Nephron (organoid): Measurements from ENCODE around the gene SEMA3E.

Source experiments
- H3K27ac Mint-ChIP-seq, 3 experiments: 2 replicates each; pipeline ENCODE4 v1.8.0; 2020; ENCODE audit warnings: mixed read lengths in 3 of 3, mild to moderate bottlenecking in 2 of 3, moderate library complexity in 1 of 3
- H3K27me3 Mint-ChIP-seq: 2 replicates; pipeline ENCODE4 v1.8.0; 2021; ENCODE audit warnings: low read depth, mild to moderate bottlenecking, moderate library complexity, mixed read lengths
- H3K36me3 Mint-ChIP-seq: 2 replicates; pipeline ENCODE4 v1.8.0; 2020; ENCODE audit warnings: low read depth, mixed read lengths
- H3K4me1 Mint-ChIP-seq: 2 replicates; pipeline ENCODE4 v1.8.0; 2020; ENCODE audit warnings: mixed read lengths
- H3K4me3 Mint-ChIP-seq, 3 experiments: 2 replicates each; pipeline ENCODE4 v1.8.0; 2020; ENCODE audit warnings: mild to moderate bottlenecking in 3 of 3, mixed read lengths in 3 of 3, moderate library complexity in 2 of 3
- H3K9me3 Mint-ChIP-seq: 2 replicates; pipeline ENCODE4 v1.8.0; 2020; ENCODE audit warnings: mixed read lengths
- CTCF ChIP-seq, 3 experiments: fragments of 200-600 bp; sonication (generic); IDR thresholded peaks; one replicate each; pipeline ENCODE4 v1.5.0; 2021; ENCODE audit warnings: antibody characterized with exemption in 3 of 3; ENCODE audit not compliant: unreplicated experiment in 3 of 3

SEMA3E gene

GRCh38 chr7:83629117-83629880 lies 19.6 kb downstream of the SEMA3E start:
- Mint-ChIP-seq H3K27ac (peak overlapping the region in 2 of 3 experiments; percentile 26 to 51), H3K9me3 (peaks cover 16% of the 10 kb centered on the region), H3K4me1 (peaks cover 9% of the 10 kb centered on the region), H3K27me3 (no peaks in the 10 kb centered on the region), H3K36me3 (peaks cover 6% of the 10 kb centered on the region), H3K4me3 (no peak overlapping the region)
- TF ChIP-seq CTCF (IDR thresholded peaks at IDR 0.05; ENCODE audit: unreplicated experiment in 3 of 3) = no peak

GRCh38 chr7:83617858-83618257 lies 31.1 kb downstream of the SEMA3E start:
- Mint-ChIP-seq H3K4me1 (no peaks in the 10 kb centered on the region), H3K27ac (no peak overlapping the region), H3K9me3 (no peaks in the 10 kb centered on the region), H3K27me3 (no peaks in the 10 kb centered on the region), H3K4me3 (no peak overlapping the region), H3K36me3 (no peaks in the 10 kb centered on the region)
- no peak for TF ChIP-seq CTCF (IDR thresholded peaks at IDR 0.05; ENCODE audit: unreplicated experiment in 3 of 3)

- Mint-ChIP-seq H3K9me3 (no peaks in the 10 kb centered on the region), H3K4me1 (no peaks in the 10 kb centered on the region), H3K36me3 (no peaks in the 10 kb centered on the region), H3K27ac (no peak overlapping the region), H3K4me3 (no peak overlapping the region), H3K27me3 (no peaks in the 10 kb centered on the region)
- TF ChIP-seq CTCF (IDR thresholded peaks at IDR 0.05; ENCODE audit: unreplicated experiment in 3 of 3) = no peak
Observed at GRCh38 chr7:83614112-83614511, 34.8 kb downstream of the SEMA3E start.

GRCh38 chr7:83613232-83613631 lies 35.7 kb downstream of the SEMA3E start:
- H3K27me3 Mint-ChIP-seq = no peaks in the 10 kb centered on the region
- H3K36me3 Mint-ChIP-seq = no peaks in the 10 kb centered on the region
- H3K4me1 Mint-ChIP-seq = no peaks in the 10 kb centered on the region
- H3K27ac Mint-ChIP-seq = no peak overlapping the region
- H3K9me3 Mint-ChIP-seq = no peaks in the 10 kb centered on the region
- TF ChIP-seq CTCF (IDR thresholded peaks at IDR 0.05; ENCODE audit: unreplicated experiment in 3 of 3) = no peak
- no peak overlapping the region for H3K4me3 Mint-ChIP-seq

GRCh38 chr7:83611776-83612175 lies 37.2 kb downstream of the SEMA3E start:
- H3K36me3 Mint-ChIP-seq = no peaks in the 10 kb centered on the region
- TF ChIP-seq CTCF (IDR thresholded peaks at IDR 0.05; ENCODE audit: unreplicated experiment in 3 of 3) = no peak

More at GRCh38 chr7:83611776-83612175, 37.2 kb downstream of the SEMA3E start:
- Mint-ChIP-seq H3K4me3 (no peak overlapping the region), H3K27me3 (no peaks in the 10 kb centered on the region), H3K9me3 (no peaks in the 10 kb centered on the region), H3K4me1 (no peaks in the 10 kb centered on the region), H3K27ac (no peak overlapping the region)
